ENCODE data around the gene CUBN.
A peak's percentile ranks its signal among the peaks of the same experiment; 100 is the strongest.

CUBN gene

GRCh38 chr10:16817125-16818019 is 312.2 kb downstream of the CUBN start, which contains the start of gene RSU1 (continued):
- TF ChIP-seq ZNF169 (tag by site-specific recombination; IDR thresholded peaks at IDR 0.05), result no peak
- no peak for TF ChIP-seq ZNF654 (tag by site-specific recombination; IDR thresholded peaks at IDR 0.05; ENCODE audit: low read depth)
- no peak for TF ChIP-seq ZNF521 (tag by site-specific recombination; IDR thresholded peaks at IDR 0.05)
- TF ChIP-seq ZNF561 (tag by site-specific recombination; IDR thresholded peaks at IDR 0.05; ENCODE audit: borderline replicate concordance), result peak; percentile 82; the same call in 1 of the 2 replicates
- peak; percentile 21 for TF ChIP-seq ZNF510 (tag by site-specific recombination; IDR thresholded peaks at IDR 0.05; ENCODE audit: insufficient replicate concordance)
- no peak for TF ChIP-seq ZNF423 (tag by site-specific recombination; IDR thresholded peaks at IDR 0.05)
- TF ChIP-seq ZIC2 (tag by site-specific recombination; IDR thresholded peaks at IDR 0.05), result no peak
- no peak for TF ChIP-seq ZNF843 (tag by site-specific recombination; IDR thresholded peaks at IDR 0.05)
- no peak for TF ChIP-seq ZNF10 (tag by site-specific recombination; IDR thresholded peaks at IDR 0.05)
- TF ChIP-seq ZNF629 (tag by site-specific recombination; IDR thresholded peaks at IDR 0.05), result peak; percentile 76
- TF ChIP-seq ZXDB (tag by site-specific recombination; IDR thresholded peaks at IDR 0.05), result peak; percentile 54
- TF ChIP-seq ZEB2 (tag by site-specific recombination; IDR thresholded peaks at IDR 0.05), result peak; percentile 67
- TF ChIP-seq ZSCAN16 (tag by site-specific recombination; IDR thresholded peaks at IDR 0.05), result no peak
- TF ChIP-seq ZNF266 (tag by site-specific recombination; IDR thresholded peaks at IDR 0.05; ENCODE audit: low read depth), result no peak
- TF ChIP-seq ZBTB26 (tag by site-specific recombination; optimal IDR thresholded peaks at IDR 0.05), result peak; percentile 2
- no peak for TF ChIP-seq ZNF239 (tag by site-specific recombination; IDR thresholded peaks at IDR 0.05)
- no peak for TF ChIP-seq ZNF768 (tag by site-specific recombination; IDR thresholded peaks at IDR 0.05)
- no peak for TF ChIP-seq ZNF148 (tag by site-specific recombination; IDR thresholded peaks at IDR 0.05; ENCODE audit: borderline replicate concordance)
- 0 out of 2 replicates have a peak, but pooled peaks have one; percentile 57 for TF ChIP-seq ZSCAN23 (tag by site-specific recombination; IDR thresholded peaks at IDR 0.05)
- no peak for TF ChIP-seq ZNF677 (tag by site-specific recombination; IDR thresholded peaks at IDR 0.05)
- TF ChIP-seq ZNF610 (tag by site-specific recombination; IDR thresholded peaks at IDR 0.05; ENCODE audit: borderline replicate concordance), result peak; percentile 95
- TF ChIP-seq ZNF211 (tag by site-specific recombination; IDR thresholded peaks at IDR 0.05; ENCODE audit: low read depth), result no peak
- TF ChIP-seq BCL6B (tag by site-specific recombination; IDR thresholded peaks at IDR 0.05), result no peak
- TF ChIP-seq ZNF184 (tag by site-specific recombination; IDR thresholded peaks at IDR 0.05), result peak; percentile 80
- peak; percentile 25; the same call in 1 of the 2 replicates for TF ChIP-seq KLF1 (tag by site-specific recombination; IDR thresholded peaks at IDR 0.05)
- TF ChIP-seq ZNF624 (tag by site-specific recombination; IDR thresholded peaks at IDR 0.05), result no peak
- TF ChIP-seq ZNF600 (tag by site-specific recombination; IDR thresholded peaks at IDR 0.05), result peak; percentile 96
- TF ChIP-seq OSR2 (tag by site-specific recombination; IDR thresholded peaks at IDR 0.05), result peak; percentile 76
- no peak for TF ChIP-seq HOXA7 (CRISPR knock-in tag; IDR thresholded peaks at IDR 0.05; ENCODE audit: borderline replicate concordance)
- no peak for TF ChIP-seq ZNF274 (IDR thresholded peaks at IDR 0.05; ENCODE audit: low read length)
- TF ChIP-seq ZNF274 (tag by site-specific recombination; IDR thresholded peaks at IDR 0.05; ENCODE audit: borderline replicate concordance), result no peak
- TF ChIP-seq ZBTB8A (tag by site-specific recombination; IDR thresholded peaks at IDR 0.05), result peak; percentile 87
- TF ChIP-seq ZBTB1 (tag by site-specific recombination; IDR thresholded peaks at IDR 0.05), result no peak
- no peak for TF ChIP-seq INSM2 (tag by site-specific recombination; IDR thresholded peaks at IDR 0.05)
